Testis (tissue), 3 donors: ENCODE data around the gene ACOX1. TPM values are rescaled to one million over a fixed set of nuclear protein-coding genes. Genes with fewer than 3 reads are reported as not detected.

Experiments used
- DNase-seq: peaks from one replicate; pipeline ENCODE4 v3.0.0-alpha.2; 2019
- H3K27ac ChIP-seq, 2 donors: fragments of 200-600 bp; sonication (generic); one replicate each; pipeline ENCODE4 v1.5.1; 2019
- H3K27me3 ChIP-seq: fragments of 200-600 bp; sonication (generic); one replicate; pipeline ENCODE4 v1.5.1; 2019
- H3K36me3 ChIP-seq: fragments of 200-600 bp; sonication (generic); one replicate; pipeline ENCODE4 v1.5.1; 2017; ENCODE audit warnings: low read depth; ENCODE audit errors: missing control alignments
- H3K4me1 ChIP-seq: fragments of 200-600 bp; sonication (generic); one replicate; pipeline ENCODE4 v1.5.1; 2019
- H3K4me3 ChIP-seq, 2 donors: fragments of 200-600 bp; sonication (generic); one replicate each; pipeline ENCODE4 v1.5.1; 2017 to 2019
- H3K9me3 ChIP-seq: fragments of 200-600 bp; sonication (generic); one replicate; pipeline ENCODE4 v1.5.1; 2017
- CTCF ChIP-seq, 3 experiments: fragments of 450-650 bp in 2 of 3; fragments of 200-600 bp in 1 of 3; sonication (generic) in 1 of 3; IDR thresholded peaks; one replicate each; pipeline ENCODE4 v1.5.1; 2016 to 2019; ENCODE audit warnings: antibody characterized with exemption in 3 of 3, mild to moderate bottlenecking in 2 of 3, moderate library complexity in 1 of 3
- POLR2A ChIP-seq: fragments of 450-650 bp; IDR thresholded peaks from one replicate; pipeline ENCODE4 v1.6.1; 2017; ENCODE audit warnings: antibody characterized with exemption, mild to moderate bottlenecking, moderate library complexity
- WGBS, 2 donors: methylation state at CpG; one replicate each; pipeline ENCODE4 v1.1.5; 2018; 5-methylcytosine and 5-hydroxymethylcytosine counted together
- intact Hi-C: fragments of 100-400 bp; cut with DNase I; formaldehyde crosslinking; loops from one replicate; pipeline ENCODE4 v1.15.1; 2023; ENCODE audit warnings: low total_unique reads
- polyA plus RNA-seq: library from polyadenylated mRNA; stranded (reverse); fragments of 350-450 nt; fragmentation: Illumina TruSeq; extraction: RNeasy Lipid Tissue Mini Kit (QIAGEN cat#74804); gene quantifications from one replicate; pipeline ENCODE4 v1.2.3, GENCODE V29; 2014; ENCODE audit warnings: low read depth, low replicate concordance; ENCODE audit not compliant: insufficient read depth
- total RNA-seq, 2 donors: library from RNA; depleted of rRNA; stranded (reverse); fragments of >200 nt; gene quantifications; one replicate each; pipeline ENCODE4 v1.2.3, GENCODE V29; 2016

The ACOX1 gene
- total and polyA plus RNA-seq, 3 donors from 2014 or later: 24.1 to 77.7 (median 64.1) TPM

GRCh38 chr17:75910699-75911098 lies 68.3 kb downstream of the ACOX1 start:
- DNase-seq: no peak
- H3K4me3 ChIP-seq: no peak overlapping the region
- intact Hi-C loops: no loop called here
- 77 to 86% methylated on average over 6 of the region's 6 CpGs for WGBS, 2 donors
- peaks cover 19% of the 10 kb centered on the region for H3K4me1 ChIP-seq
- TF ChIP-seq POLR2A (no peak), CTCF (IDR thresholded peaks at IDR 0.05) (no peak)
- no peak overlapping the region for H3K27ac ChIP-seq
- H3K36me3 ChIP-seq: no peaks in the 10 kb centered on the region
- no peaks in the 10 kb centered on the region for H3K9me3 ChIP-seq
- no peaks in the 10 kb centered on the region for H3K27me3 ChIP-seq

GRCh38 chr17:75909812-75910274 lies 69.1 kb downstream of the ACOX1 start:
- no peaks in the 10 kb centered on the region for H3K27me3 ChIP-seq
- DNase-seq: peak; percentile 85

DNA sequence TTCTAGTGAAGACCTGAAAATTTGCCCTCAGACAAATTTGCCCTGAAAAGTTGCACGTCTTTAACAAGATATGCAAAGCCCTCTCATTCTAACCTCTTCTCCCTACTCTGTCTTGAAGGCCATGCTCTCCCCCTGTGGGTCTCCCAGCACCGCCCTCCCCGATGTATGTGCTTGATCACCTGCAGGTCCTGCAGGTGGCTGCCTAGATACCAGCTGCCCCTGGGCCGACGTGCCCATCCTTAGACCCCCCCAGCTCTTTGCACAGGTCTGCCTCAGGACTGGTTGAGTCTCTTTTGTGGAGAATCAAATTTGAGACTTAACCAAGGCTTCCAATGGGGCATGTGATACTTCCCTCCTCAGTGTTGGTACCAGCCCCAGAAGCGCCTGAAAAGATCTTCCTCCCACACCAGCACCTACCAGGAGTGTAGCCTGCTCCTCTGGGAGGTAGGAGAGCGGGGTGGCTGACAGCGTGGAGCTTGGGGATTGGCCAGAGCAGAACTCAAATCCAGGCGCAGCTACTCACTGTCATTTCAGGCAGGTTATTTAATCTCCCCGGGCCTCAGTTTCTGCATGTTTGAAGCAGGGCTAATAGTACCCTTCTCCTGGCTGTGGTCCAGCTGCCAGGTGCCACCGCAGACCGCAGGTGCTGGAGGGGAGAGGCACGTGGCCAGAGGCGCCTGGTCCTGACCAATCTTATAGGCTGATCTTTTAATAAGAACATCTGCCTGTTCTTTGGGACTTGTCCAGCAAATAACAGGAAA lies 69.7 kb downstream of the ACOX1 start:
- no peaks in the 10 kb centered on the region for H3K27me3 ChIP-seq
- H3K4me3 ChIP-seq: no peak overlapping the region
- WGBS, 2 donors: 71 to 76% methylated on average over 14 of the region's 14 CpGs
- no peaks in the 10 kb centered on the region for H3K9me3 ChIP-seq
- intact Hi-C loops: no loop called here
- DNase-seq: no peak
- H3K4me1 ChIP-seq: peaks cover 19% of the 10 kb centered on the region
- H3K27ac ChIP-seq: no peak overlapping the region
- TF ChIP-seq CTCF (IDR thresholded peaks at IDR 0.05) (no peak), POLR2A (no peak)
- no peaks in the 10 kb centered on the region for H3K36me3 ChIP-seq

More at GRCh38 chr17:75909812-75910274, 69.1 kb downstream of the ACOX1 start:
- Histone ChIP-seq H3K27ac (peak overlapping the region; percentile 22 to 57), H3K36me3 (no peaks in the 10 kb centered on the region), H3K4me1 (peaks cover 19% of the 10 kb centered on the region), H3K9me3 (no peaks in the 10 kb centered on the region), H3K4me3 (no peak overlapping the region)
- WGBS, 2 donors: 39 to 53% methylated on average over 11 of the region's 11 CpGs
- intact Hi-C loops: no loop called here
- TF ChIP-seq POLR2A (no peak), CTCF (IDR thresholded peaks at IDR 0.05) (no peak)

GRCh38 chr17:75908201-75908600 lies 70.8 kb downstream of the ACOX1 start:
- Histone ChIP-seq H3K27me3 (no peaks in the 10 kb centered on the region), H3K4me1 (peaks cover 19% of the 10 kb centered on the region), H3K4me3 (no peak overlapping the region), H3K27ac (no peak overlapping the region), H3K36me3 (no peaks in the 10 kb centered on the region), H3K9me3 (no peaks in the 10 kb centered on the region)
- WGBS, 2 donors: 84% methylated on average over 6 of the region's 6 CpGs
- no peak for DNase-seq
- TF ChIP-seq CTCF (IDR thresholded peaks at IDR 0.05): no peak
- TF ChIP-seq POLR2A: no peak
- intact Hi-C loops: no loop called here
